Naive thymus-derived CD8-positive, alpha-beta T cell (primary cell): ENCODE data around the gene SENP3. TPM values are rescaled to one million over a fixed set of nuclear protein-coding genes. Genes with fewer than 3 reads are reported as not detected.

Experiments used
- ATAC-seq, 2 donors: fragments of 150-1000 bp; cut with Tn5 transposase in 1 of 2; sonication (Bioruptor Pico), chemical (Tn5 transposase) in 1 of 2; 1 replicate in 1 of 2; 2 replicates in 1 of 2; pipeline ENCODE4 v1.10.0; 2021; ENCODE audit warnings: mild to moderate bottlenecking in 2 of 2, moderate library complexity in 2 of 2
- POLR2A ChIA-PET: fragments of 350-600 bp; sonication (Branson Sonifier 250); formaldehyde crosslinking; loops from one replicate; lab custom pipeline; 2021; ENCODE audit warnings: antibody characterized with exemption; lab: Charles Lee
- DNase-seq, 10 donors: peaks; one replicate each; pipeline versions ENCODE4 v3.0.0 to v3.0.0-alpha.2; 2020 to 2022
- H3K27ac Mint-ChIP-seq, 10 donors: one replicate each; pipeline ENCODE4 v1.8.0; 2020 to 2022; ENCODE audit warnings: mild to moderate bottlenecking in 10 of 10, mixed read lengths in 10 of 10, moderate library complexity in 4 of 10, inconsistent platforms in 1 of 10
- H3K27me3 Mint-ChIP-seq, 5 donors: one replicate each; pipeline ENCODE4 v1.8.0; 2021 to 2022; ENCODE audit warnings: mixed read lengths in 5 of 5
- H3K36me3 Mint-ChIP-seq, 3 donors: one replicate each; pipeline ENCODE4 v1.8.0; 2020 to 2022; ENCODE audit warnings: mixed read lengths in 3 of 3, mild to moderate bottlenecking in 2 of 3, inconsistent platforms in 1 of 3
- H3K4me1 Mint-ChIP-seq, 4 donors: one replicate each; pipeline ENCODE4 v1.8.0; 2021 to 2022; ENCODE audit warnings: mixed read lengths in 4 of 4
- H3K4me3 Mint-ChIP-seq, 10 donors: one replicate each; pipeline ENCODE4 v1.8.0; 2020 to 2022; ENCODE audit warnings: mild to moderate bottlenecking in 10 of 10, mixed read lengths in 10 of 10, moderate library complexity in 6 of 10, inconsistent platforms in 1 of 10
- H3K9me3 Mint-ChIP-seq, 9 donors: one replicate each; pipeline ENCODE4 v1.8.0; 2020 to 2022; ENCODE audit warnings: mixed read lengths in 9 of 9, mild to moderate bottlenecking in 3 of 9, inconsistent platforms in 1 of 9, moderate library complexity in 1 of 9
- polyA plus RNA-seq, 3 donors: library from polyadenylated mRNA; unstranded; fragments of 300-500 nt; fragmentation: Illumina TruSeq; gene quantifications; one replicate each; pipeline ENCODE4 v1.2.3, GENCODE V29; 2021
- total RNA-seq, 8 experiments: library from RNA in 2 of 8; stranded (reverse) in 2 of 8; gene quantifications; one replicate each; pipeline ENCODE4 v1.2.3 and lab custom pipeline; 2021 to 2026

Gene SENP3
- total and polyA plus RNA-seq, 5 experiments from 2014 or later: 13.8 to 56.8 (median 14.1) TPM

DNA sequence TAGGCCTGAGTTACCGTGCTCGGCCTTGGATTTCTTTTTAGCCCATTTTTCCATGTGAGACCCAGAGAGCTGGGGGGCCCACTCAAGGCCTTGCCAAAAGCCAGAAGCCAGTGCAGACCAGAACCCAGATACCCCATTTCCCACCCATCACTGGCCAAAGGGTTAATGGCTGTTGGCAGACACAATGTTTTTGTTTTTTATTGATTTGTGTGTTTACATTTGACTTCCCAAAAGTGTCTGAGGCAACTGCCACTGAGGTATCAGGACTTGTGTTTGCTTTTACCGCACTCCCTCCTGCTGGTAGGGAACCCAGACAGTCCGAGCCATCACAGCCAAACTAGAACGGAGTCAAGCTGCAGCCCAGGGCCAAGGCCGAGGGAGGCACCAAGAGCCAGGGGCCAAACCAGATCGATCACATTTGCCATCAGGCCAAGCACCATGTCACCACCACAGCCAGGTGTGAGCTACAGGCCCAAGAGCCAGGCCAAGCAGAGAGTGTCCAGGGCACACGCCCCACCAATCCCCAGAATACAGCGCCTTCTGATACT is 20.6 kb upstream of the SENP3 start:
- ATAC-seq (no peak), DNase-seq (no peak)
- Mint-ChIP-seq H3K27ac (no peak overlapping the region), H3K4me1 (no peaks in the 10 kb centered on the region), H3K36me3 (no peaks in the 10 kb centered on the region), H3K9me3 (no peaks in the 10 kb centered on the region), H3K4me3 (no peak overlapping the region), H3K27me3 (no peaks in the 10 kb centered on the region)
- POLR2A ChIA-PET: interaction anchor here (0.7 kb wide), 1 partner anchor 104 kb away, joined by 3 read pairs; no protein-coding TSS in a partner anchor

DNA sequence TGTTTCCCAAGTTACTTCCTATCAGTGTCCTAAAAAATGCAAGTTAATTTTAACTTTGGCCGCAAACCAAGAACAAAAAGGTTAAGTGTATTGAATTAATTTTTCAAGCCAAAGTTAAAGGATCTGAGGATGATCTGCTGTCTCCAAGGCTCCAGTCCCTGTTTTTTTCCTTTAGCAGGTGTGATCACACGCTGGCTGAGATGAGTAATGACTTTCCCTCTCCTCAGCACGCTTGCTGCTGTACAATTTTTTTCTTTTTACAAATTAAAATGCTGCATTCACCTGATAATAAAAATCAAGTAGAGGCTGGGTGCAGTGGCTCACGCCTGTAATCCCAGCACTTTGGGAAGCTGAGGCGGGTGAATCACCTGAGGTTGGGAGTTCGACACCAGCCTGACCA is 16.8 kb upstream of the SENP3 start:
- POLR2A ChIA-PET: interaction anchor here (2.4 kb wide), 1 partner anchor 16 kb away, joined by 7 read pairs; the partner anchor contains the start of gene SENP3
- H3K4me3 Mint-ChIP-seq: no peak overlapping the region
- no peak overlapping the region for H3K27ac Mint-ChIP-seq
- no peaks in the 10 kb centered on the region for H3K36me3 Mint-ChIP-seq
- ATAC-seq (no peak), DNase-seq (no peak)
- no peaks in the 10 kb centered on the region for H3K9me3 Mint-ChIP-seq
- H3K4me1 Mint-ChIP-seq: peaks cover 12 to 21% (median 17%) of the 10 kb centered on the region in 4 donors
- H3K27me3 Mint-ChIP-seq: no peaks in the 10 kb centered on the region

DNA sequence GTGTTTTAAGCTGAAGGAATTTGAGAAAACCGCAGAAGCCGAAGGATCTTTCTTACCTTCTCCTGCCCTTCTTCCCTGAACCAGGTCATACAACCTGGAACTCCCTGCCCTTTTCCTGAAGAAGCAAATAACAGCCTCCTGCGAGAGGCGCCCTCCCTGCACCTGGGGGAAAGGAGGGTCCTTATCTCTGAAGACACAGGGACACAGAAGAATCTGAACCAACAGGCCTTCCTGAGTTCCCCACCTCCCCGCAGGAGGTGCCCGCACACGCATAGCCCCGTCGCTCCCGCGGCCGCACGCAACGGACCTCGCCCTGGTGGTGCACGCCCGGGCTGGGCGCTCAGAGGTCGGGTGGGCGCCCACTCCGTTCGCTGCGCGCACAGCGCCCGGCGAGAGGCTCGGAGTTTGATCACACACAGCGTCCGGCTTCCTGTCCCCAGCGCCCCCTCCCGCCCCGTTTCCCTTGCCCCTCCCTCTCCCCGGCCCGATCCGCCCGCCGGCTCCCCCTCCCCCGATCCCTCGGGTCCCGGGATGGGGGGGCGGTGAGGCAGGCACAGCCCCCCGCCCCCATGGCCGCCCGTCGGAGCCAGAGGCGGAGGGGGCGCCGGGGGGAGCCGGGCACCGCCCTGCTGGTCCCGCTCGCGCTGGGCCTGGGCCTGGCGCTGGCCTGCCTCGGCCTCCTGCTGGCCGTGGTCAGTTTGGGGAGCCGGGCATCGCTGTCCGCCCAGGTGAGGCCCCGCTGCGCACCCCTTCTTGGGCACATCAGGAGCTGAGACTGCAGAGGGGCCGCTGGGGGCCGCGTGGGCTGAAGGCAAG is 12.9 kb upstream of the SENP3 start, which contains the start of gene TNFSF12:
TSS of gene TNFSF12 (plus strand) at position 474 of the 816 bp plus-strand sequence. CDS start at position 570, 96 bp downstream.
- Mint-ChIP-seq H3K27ac (peak within 1 kb of the TSS; percentile 66 to 96 (median 94)), H3K27me3 (no peaks in the 10 kb centered on the region), H3K36me3 (peaks cover 0 to 7% (median 0%) of the 10 kb centered on the region in 3 donors), H3K4me3 (peak within 1 kb of the TSS; percentile 72 to 92 (median 88)), H3K4me1 (peaks cover 28 to 57% (median 54%) of the 10 kb centered on the region in 4 donors), H3K9me3 (no peaks in the 10 kb centered on the region)
- peak; percentile 33 to 71 for ATAC-seq
- DNase-seq: peak in 8 of 10 donors; percentile 34 to 79 (median 52)
- POLR2A ChIA-PET: interaction anchor here (0.6 to 2.9 kb wide), 20 partner anchors 9 to 699 kb away, joined by 3 to 21 read pairs (median 4); partner anchors contain the start of genes CTC1, POLR2A, SENP3 and TP53

DNA sequence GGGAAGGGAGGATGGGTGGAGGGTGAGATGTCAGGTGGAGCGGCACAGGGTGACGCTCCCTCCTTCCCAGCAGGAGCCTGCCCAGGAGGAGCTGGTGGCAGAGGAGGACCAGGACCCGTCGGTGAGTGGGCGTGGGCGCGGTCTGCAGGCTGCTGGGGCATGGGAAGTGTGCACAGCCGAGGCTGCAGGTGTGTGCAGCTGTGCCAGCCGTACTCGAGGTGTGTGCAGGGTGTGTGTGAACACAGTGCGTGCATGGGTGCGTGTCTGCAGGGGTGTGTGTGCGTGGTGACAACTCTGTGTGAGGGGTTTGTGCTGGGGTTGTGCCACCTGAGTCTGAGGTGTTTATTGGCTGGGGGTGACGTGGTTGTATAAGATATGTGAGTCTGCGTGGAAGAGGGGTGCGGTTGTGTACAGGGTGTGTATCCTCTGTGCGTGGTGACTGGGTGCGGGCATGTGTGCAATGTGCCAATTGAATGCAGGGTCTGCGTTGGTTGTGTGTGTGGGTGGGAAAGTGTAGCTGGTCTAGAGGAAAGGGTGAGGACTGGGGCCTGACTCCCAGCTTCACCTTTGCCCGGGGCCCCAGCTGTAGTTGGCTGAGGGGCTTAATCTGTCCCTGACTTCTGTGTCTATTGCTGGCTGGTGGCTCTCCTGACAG is 12.2 kb upstream of the SENP3 start:
- Mint-ChIP-seq H3K36me3 (peaks cover 0 to 8% (median 0%) of the 10 kb centered on the region in 3 donors), H3K4me1 (peaks cover 30 to 60% (median 58%) of the 10 kb centered on the region in 4 donors), H3K4me3 (peak overlapping the region; percentile 72 to 92 (median 84)), H3K27ac (peak overlapping the region; percentile 66 to 96 (median 92)), H3K9me3 (no peaks in the 10 kb centered on the region), H3K27me3 (no peaks in the 10 kb centered on the region)
- DNase-seq (peak in 9 of 10 donors; percentile 22 to 73 (median 44)), ATAC-seq (peak; percentile 52 to 63)
- POLR2A ChIA-PET: interaction anchor here (0.6 to 2.9 kb wide), 20 partner anchors 8 to 698 kb away, joined by 3 to 21 read pairs (median 4); partner anchors contain the start of genes CTC1, POLR2A, SENP3 and TNFSF13

DNA sequence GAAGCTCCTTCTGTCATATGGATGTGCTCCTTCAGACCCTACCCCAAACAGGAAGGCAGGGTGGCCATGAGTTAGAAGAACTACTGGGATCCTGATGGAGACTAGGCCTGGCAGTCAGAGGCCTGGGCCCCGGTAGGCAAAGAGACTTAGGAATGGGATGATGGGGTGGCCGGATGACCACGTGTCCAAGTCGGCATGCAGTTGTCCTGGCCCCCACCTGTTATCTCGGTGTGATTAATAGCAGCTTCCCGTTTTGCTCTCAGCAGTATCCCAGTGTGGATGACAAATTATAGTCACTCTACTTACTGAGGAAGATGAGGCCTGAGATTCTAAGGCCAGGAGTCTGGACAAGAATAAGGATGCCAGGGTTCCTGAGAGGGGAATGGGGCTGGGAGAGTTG is 11.4 kb upstream of the SENP3 start:
- Mint-ChIP-seq H3K36me3 (peaks cover 0 to 8% (median 0%) of the 10 kb centered on the region in 3 donors), H3K27me3 (no peaks in the 10 kb centered on the region), H3K27ac (peak overlapping the region; percentile 35 to 96 (median 92)), H3K4me3 (peak overlapping the region; percentile 72 to 92 (median 84)), H3K9me3 (no peaks in the 10 kb centered on the region), H3K4me1 (peaks cover 35 to 67% (median 64%) of the 10 kb centered on the region in 4 donors)
- DNase-seq (no peak), ATAC-seq (no peak)
- POLR2A ChIA-PET: interaction anchor here (0.9 to 2.9 kb wide), 10 partner anchors 8 to 194 kb away, joined by 3 to 21 read pairs (median 4); partner anchors contain the start of genes POLR2A, SENP3, TNFSF13 and TP53

DNA sequence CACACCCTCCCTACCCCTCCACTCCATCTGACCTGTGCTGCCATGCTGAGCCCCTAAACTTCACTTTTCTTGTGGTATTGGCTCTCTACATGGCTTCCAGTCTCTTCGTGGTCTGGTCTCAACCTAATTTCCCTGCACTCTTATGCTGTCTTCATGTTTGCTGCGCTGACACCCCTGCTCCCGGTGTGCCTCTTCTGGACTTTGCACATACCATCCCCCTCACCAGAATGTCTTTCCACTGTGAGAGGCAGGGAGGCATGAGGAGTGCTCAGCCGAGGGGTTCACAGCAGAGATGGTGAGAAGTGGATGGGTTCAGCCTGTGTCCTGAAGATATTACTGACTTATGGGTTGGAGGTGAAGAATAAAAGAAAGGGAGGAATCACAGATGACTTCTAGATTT is 10.3 kb upstream of the SENP3 start:
- Mint-ChIP-seq H3K27ac (peak overlapping the region; percentile 66 to 97 (median 90)), H3K4me3 (peak overlapping the region in 9 of 10 donors; percentile 10 to 76 (median 57)), H3K9me3 (no peaks in the 10 kb centered on the region), H3K4me1 (peaks cover 39 to 73% (median 71%) of the 10 kb centered on the region in 4 donors), H3K27me3 (no peaks in the 10 kb centered on the region), H3K36me3 (peaks cover 0 to 10% (median 0%) of the 10 kb centered on the region in 3 donors)
- POLR2A ChIA-PET: interaction anchor here (1.1 to 1.5 kb wide), 2 partner anchors 10 to 36 kb away, joined by 6 to 13 read pairs; partner anchors contain the start of gene SENP3
- no peak for DNase-seq
- no peak for ATAC-seq

DNA sequence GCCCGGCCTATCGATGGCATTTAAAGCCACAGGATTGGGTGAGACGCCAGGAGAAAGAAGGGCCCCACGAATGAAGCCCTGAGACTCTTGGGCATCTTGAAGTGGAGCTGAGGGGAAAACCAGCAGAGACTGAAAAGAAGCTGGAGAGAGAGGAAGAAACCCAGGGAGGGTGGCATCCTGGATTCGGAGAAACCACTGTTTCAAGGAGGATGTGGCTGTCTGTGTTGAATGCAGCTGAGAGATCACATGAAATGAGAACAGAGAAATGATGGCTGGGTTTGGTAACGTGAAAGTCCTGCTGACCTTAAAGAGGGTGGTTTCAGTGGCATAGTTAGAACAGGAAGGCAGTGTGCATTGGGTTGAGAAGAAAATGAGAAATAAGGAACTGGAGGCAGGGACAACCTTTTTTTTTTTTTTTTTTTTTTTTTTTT is 9.1 kb upstream of the SENP3 start:
- no peaks in the 10 kb centered on the region for H3K9me3 Mint-ChIP-seq
- peak in 6 of 10 donors; percentile 37 to 75 (median 42) for DNase-seq
- ATAC-seq: peak; percentile 47 to 71
- peaks cover 0 to 13% (median 0%) of the 10 kb centered on the region in 3 donors for H3K36me3 Mint-ChIP-seq
- POLR2A ChIA-PET: interaction anchor here (0.6 to 1.5 kb wide), 17 partner anchors 9 to 202 kb away, joined by 3 to 13 read pairs (median 5); partner anchors contain the start of genes SENP3, SPEM3 and TMEM256
- peak overlapping the region; percentile 42 to 88 (median 75) for H3K4me3 Mint-ChIP-seq
- no peaks in the 10 kb centered on the region for H3K27me3 Mint-ChIP-seq
- peak overlapping the region; percentile 78 to 97 (median 90) for H3K27ac Mint-ChIP-seq
- H3K4me1 Mint-ChIP-seq: peaks cover 39 to 78% (median 72%) of the 10 kb centered on the region in 4 donors

DNA sequence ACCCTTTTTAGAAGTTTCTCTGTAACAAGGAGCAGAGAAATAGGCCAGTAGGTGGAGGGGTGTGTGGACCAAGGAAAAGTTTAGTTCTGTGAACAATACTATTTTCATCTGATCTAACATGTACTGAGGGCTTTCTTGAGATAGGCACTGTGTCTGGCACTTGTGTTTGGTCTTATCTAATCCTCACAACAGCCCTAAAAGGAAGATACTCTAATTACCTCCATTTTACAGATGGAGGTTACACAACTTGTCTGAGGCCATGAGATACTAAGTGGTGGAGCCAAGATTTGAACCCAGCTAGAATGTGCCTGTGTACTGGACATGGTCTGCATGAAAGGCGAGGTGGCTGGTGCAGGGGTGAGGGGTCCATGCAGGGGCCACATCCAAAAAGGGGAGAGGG is 8.4 kb upstream of the SENP3 start:
- peaks cover 37 to 79% (median 73%) of the 10 kb centered on the region in 4 donors for H3K4me1 Mint-ChIP-seq
- ATAC-seq: no peak
- H3K9me3 Mint-ChIP-seq: no peaks in the 10 kb centered on the region
- peak overlapping the region in 9 of 10 donors; percentile 30 to 80 (median 61) for H3K4me3 Mint-ChIP-seq
- DNase-seq: no peak
- H3K36me3 Mint-ChIP-seq: peaks cover 0 to 13% (median 0%) of the 10 kb centered on the region in 3 donors
- no peaks in the 10 kb centered on the region for H3K27me3 Mint-ChIP-seq
- H3K27ac Mint-ChIP-seq: peak overlapping the region; percentile 78 to 97 (median 91)
- POLR2A ChIA-PET: interaction anchor here (0.6 to 1.5 kb wide), 8 partner anchors 15 to 202 kb away, joined by 3 to 7 read pairs (median 4); no protein-coding TSS in a partner anchor

DNA sequence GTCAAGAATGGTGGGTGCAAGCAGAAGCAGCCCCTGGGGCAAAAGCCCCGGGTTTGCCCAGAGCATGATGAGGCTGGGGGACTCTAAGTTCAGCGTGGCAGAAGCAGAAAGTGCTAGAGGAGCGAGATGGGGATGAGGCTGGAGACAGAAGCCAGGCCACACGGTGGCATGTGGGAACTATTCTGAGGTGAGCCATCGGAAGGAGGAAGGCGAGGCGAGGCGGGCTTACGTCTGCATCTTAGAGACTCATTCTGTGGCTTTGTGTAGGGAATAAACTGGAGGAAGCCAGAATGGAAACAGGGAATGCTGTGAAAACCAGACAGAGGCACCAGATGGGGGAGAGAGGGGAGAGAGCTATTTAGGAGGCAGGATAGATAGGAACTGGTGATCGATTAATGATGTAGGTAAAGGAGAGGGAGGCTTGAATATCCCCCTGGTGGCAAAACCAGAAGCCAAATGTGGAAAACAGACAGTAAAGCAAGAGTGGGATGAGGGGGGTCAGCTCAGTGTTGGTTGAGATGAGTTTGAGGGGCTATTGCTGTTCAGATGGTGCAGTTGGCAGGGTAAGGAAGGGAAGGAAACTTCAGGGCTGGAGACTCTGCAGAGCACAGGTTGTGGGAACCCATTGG is 6.3 kb upstream of the SENP3 start:
- H3K36me3 Mint-ChIP-seq: peaks cover 0 to 13% (median 0%) of the 10 kb centered on the region in 3 donors
- H3K27ac Mint-ChIP-seq: peak overlapping the region; percentile 70 to 93 (median 88)
- H3K4me1 Mint-ChIP-seq: peaks cover 43 to 81% (median 78%) of the 10 kb centered on the region in 4 donors
- POLR2A ChIA-PET: no interaction called here
- DNase-seq (no peak), ATAC-seq (no peak)
- H3K9me3 Mint-ChIP-seq: no peaks in the 10 kb centered on the region
- peak overlapping the region in 3 of 10 donors; percentile 24 to 81 (median 28) for H3K4me3 Mint-ChIP-seq
- H3K27me3 Mint-ChIP-seq: no peaks in the 10 kb centered on the region

DNA sequence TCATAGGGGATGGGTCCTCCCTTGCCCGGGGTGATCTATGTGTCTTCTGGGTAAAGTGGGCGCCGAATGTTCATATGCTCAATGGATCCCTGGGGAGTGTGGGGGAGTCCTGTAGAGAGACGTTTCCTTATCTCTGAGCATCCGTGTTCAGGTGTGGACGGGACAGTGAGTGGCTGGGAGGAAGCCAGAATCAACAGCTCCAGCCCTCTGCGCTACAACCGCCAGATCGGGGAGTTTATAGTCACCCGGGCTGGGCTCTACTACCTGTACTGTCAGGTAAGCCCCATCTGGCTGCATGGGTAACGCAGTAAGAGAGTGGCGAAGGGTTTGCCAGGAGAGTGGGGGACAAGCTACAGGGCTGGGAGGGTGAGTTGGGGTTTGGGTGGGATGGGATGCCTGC is 5.1 kb upstream of the SENP3 start:
- H3K4me1 Mint-ChIP-seq: peaks cover 46 to 81% (median 78%) of the 10 kb centered on the region in 4 donors
- peak overlapping the region in 4 of 10 donors; percentile 12 to 26 (median 20) for H3K4me3 Mint-ChIP-seq

More for the DNA sequence above, 5.1 kb upstream of the SENP3 start:
- peak overlapping the region in 8 of 10 donors; percentile 41 to 89 (median 75) for H3K27ac Mint-ChIP-seq
- ATAC-seq: no peak
- no peak for DNase-seq
- H3K9me3 Mint-ChIP-seq: no peaks in the 10 kb centered on the region
- POLR2A ChIA-PET: interaction anchor here (0.9 to 2.7 kb wide), 2 partner anchors 10 to 72 kb away, joined by 5 to 14 read pairs; partner anchors contain the start of gene POLR2A
- H3K27me3 Mint-ChIP-seq: no peaks in the 10 kb centered on the region
- H3K36me3 Mint-ChIP-seq: peaks cover 0 to 13% (median 0%) of the 10 kb centered on the region in 3 donors
